Endothelial cell of umbilical vein (primary cell): Measurements from ENCODE around the gene MYO9B. TPM values are rescaled to one million over a fixed set of nuclear protein-coding genes. Genes with fewer than 3 reads are reported as not detected.

ENCODE experiments used
- BruUV-seq: library from RNA; stranded (reverse); fragments of 400-500 nt; replicated peaks from 2 replicates; lab custom pipeline; 2021; lab: Mats Ljungman, UMichigan
- CTCF ChIA-PET: fragments of 300-600, 350-600 bp; sonication (Branson Sonifier 250); formaldehyde crosslinking; loops from one replicate; lab custom pipeline; 2021; ENCODE audit warnings: antibody characterized with exemption, inconsistent platforms; lab: Charles Lee
- POLR2A ChIA-PET: fragments of 300-600, 350-600 bp; sonication (Branson Sonifier 250); formaldehyde crosslinking; loops from one replicate; lab custom pipeline; 2021; ENCODE audit warnings: antibody characterized with exemption, inconsistent platforms; lab: Charles Lee
- DNase-seq: peaks from one replicate; pipeline ENCODE4 v3.0.0-alpha.2; 2011; ENCODE audit warnings: low read depth, low spot score
- FAIRE-seq: peaks from 2 replicates; lab custom pipeline; 2011; peaks lifted over from hg19 to GRCh38; lab: Jason Lieb, UNC
- H2AFZ ChIP-seq: 2 replicates; pipeline ENCODE4 v1.6.0; 2012; ENCODE audit warnings: low read depth, low read length, control low read depth, inconsistent platforms
- H3K27ac ChIP-seq: 2 replicates; pipeline ENCODE4 v1.5.1; 2011; ENCODE audit warnings: low read depth, mild to moderate bottlenecking, control low read depth, low read length, moderate library complexity; ENCODE audit not compliant: insufficient read depth
- H3K27me3 ChIP-seq, 2 experiments: 2 replicates each; pipeline versions ENCODE4 v1.6.0 to v1.6.1; 2011; ENCODE audit warnings: low read length in 2 of 2, mixed read lengths in 1 of 2; ENCODE audit not compliant: control insufficient read depth in 2 of 2, insufficient read depth in 2 of 2
- H3K36me3 ChIP-seq, 2 experiments: 2 replicates in 1 of 2; 3 replicates in 1 of 2; pipeline ENCODE4 v1.5.1; 2011; ENCODE audit warnings: low read length in 2 of 2, mild to moderate bottlenecking in 1 of 2, moderate library complexity in 1 of 2; ENCODE audit not compliant: control insufficient read depth in 2 of 2, insufficient read depth in 2 of 2; ENCODE audit errors: extremely low read depth in 1 of 2
- H3K4me1 ChIP-seq: 3 replicates; pipeline ENCODE4 v1.5.1; 2011; ENCODE audit warnings: mild to moderate bottlenecking, low read length; ENCODE audit not compliant: control insufficient read depth, insufficient read depth; ENCODE audit errors: extremely low read depth
- H3K4me2 ChIP-seq: 2 replicates; pipeline ENCODE4 v1.6.1; 2011; ENCODE audit warnings: low read length, control low read depth, mixed read lengths; ENCODE audit not compliant: insufficient read depth
- H3K4me3 ChIP-seq, 3 experiments: fragments of 200-600 bp in 1 of 3; sonication (generic), shearing (Covaris generic) in 1 of 3; replicated peaks in 1 of 3; 2 replicates each; pipeline ENCODE4 v1.5.1; 2011 to 2016; ENCODE audit warnings: control low read depth in 3 of 3, low read length in 3 of 3, mild to moderate bottlenecking in 2 of 3, inconsistent platforms in 1 of 3, low read depth in 1 of 3, moderate library complexity in 1 of 3; ENCODE audit not compliant: insufficient read depth in 1 of 3
- H3K79me2 ChIP-seq: 2 replicates; pipeline ENCODE4 v1.6.0; 2012; ENCODE audit warnings: low read length, inconsistent platforms; ENCODE audit not compliant: control insufficient read depth, insufficient read depth
- H3K9ac ChIP-seq: replicated peaks from 2 replicates; pipeline ENCODE3; 2011; ENCODE audit warnings: low read length, control low read depth; ENCODE audit not compliant: insufficient read depth; ENCODE audit errors: extremely low read depth
- H3K9me1 ChIP-seq: replicated peaks from 3 replicates; pipeline ENCODE4 v1.6.0; 2011; ENCODE audit warnings: mild to moderate bottlenecking, low read length; ENCODE audit not compliant: control insufficient read depth, insufficient read depth; ENCODE audit errors: extremely low read depth
- H3K9me3 ChIP-seq: replicated peaks from 2 replicates; pipeline ENCODE4 v1.5.1; 2012; ENCODE audit warnings: low read length, inconsistent platforms; ENCODE audit not compliant: control insufficient read depth, insufficient read depth
- H4K20me1 ChIP-seq: replicated peaks from 2 replicates; pipeline ENCODE3; 2011; ENCODE audit warnings: mild to moderate bottlenecking, low read length; ENCODE audit not compliant: control insufficient read depth, insufficient read depth; ENCODE audit errors: extremely low read depth
- EZH2 ChIP-seq: IDR thresholded peaks from 2 replicates; pipeline ENCODE4 v1.6.1; 2012; ENCODE audit warnings: borderline replicate concordance, low read depth, mild to moderate bottlenecking, moderate library complexity, low read length, inconsistent platforms; ENCODE audit not compliant: severe bottlenecking
- FOS ChIP-seq: IDR thresholded peaks from 2 replicates; pipeline ENCODE4 v1.6.1; 2011; ENCODE audit warnings: mild to moderate bottlenecking, low read length, moderate library complexity, borderline replicate concordance; ENCODE audit not compliant: insufficient read depth
- GATA2 ChIP-seq: IDR thresholded peaks from 2 replicates; pipeline ENCODE4 v1.7.0; 2011; ENCODE audit warnings: low read depth, mild to moderate bottlenecking, moderate library complexity, mixed read lengths, low read length; ENCODE audit not compliant: insufficient read length, insufficient read depth
- JUN ChIP-seq: IDR thresholded peaks from 2 replicates; pipeline ENCODE4 v1.6.1; 2011; ENCODE audit warnings: borderline replicate concordance, low read depth; ENCODE audit not compliant: insufficient read length, insufficient read depth
- MYC ChIP-seq: IDR thresholded peaks from one replicate; pipeline ENCODE4 v1.6.1; 2011; ENCODE audit warnings: mild to moderate bottlenecking, low read depth, low read length
- POLR2A ChIP-seq: IDR thresholded peaks from 2 replicates; pipeline ENCODE4 v1.6.1; 2012; ENCODE audit warnings: low read depth, mild to moderate bottlenecking, control low read depth, low read length
- POLR2AphosphoS5 ChIP-seq: IDR thresholded peaks from 2 replicates; pipeline ENCODE4 v1.6.1; 2012; ENCODE audit warnings: low read depth, mild to moderate bottlenecking, control low read depth, low read length, moderate library complexity; ENCODE audit not compliant: insufficient read depth
- dilution Hi-C: fragments of 300-500 bp; cut with MboI; formaldehyde crosslinking; loops from one replicate; pipeline ENCODE4 v1.15.0; 2019; ENCODE audit warnings: low sequenced_read_pairs; ENCODE audit not compliant: extremely low pct_ligation_motif_present
- intact Hi-C: fragments of 100-400 bp; cut with micrococcal nuclease; formaldehyde crosslinking; loops from one replicate; pipeline ENCODE4 v1.10.0; 2022
- polyA plus RNA-seq, 4 experiments: library from polyadenylated mRNA; depleted of rRNA in 3 of 4; stranded (reverse) in 3 of 4; unstranded in 1 of 4; fragments of >200 nt; gene quantifications; 2 replicates each; pipeline versions ENCODE4 v1.2.1 to v1.2.3, GENCODE V29; 2011 to 2012; ENCODE audit warnings: missing spikeins in 1 of 4
- total RNA-seq: library from RNA; stranded (reverse); gene quantifications from 2 replicates; pipeline ENCODE4 v1.2.3, GENCODE V29; 2021
- TF ChIP-seq, protein P1 (sequence below), 2 donors: IDR thresholded peaks; 1 replicate in 1 of 2; 2 replicates in 1 of 2; pipeline ENCODE4 v1.5.1; 2011; ENCODE audit warnings: low read length in 2 of 2, mild to moderate bottlenecking in 2 of 2, moderate library complexity in 2 of 2, control low read depth in 1 of 2, inconsistent platforms in 1 of 2, low read depth in 1 of 2; ENCODE audit not compliant: insufficient read depth in 1 of 2; ENCODE audit errors: extremely low read depth in 1 of 2
- TF ChIP-seq, protein P2 (sequence below): IDR thresholded peaks from 2 replicates; pipeline ENCODE4 v1.6.1; 2011; ENCODE audit not compliant: insufficient read depth, insufficient read length

Gene MYO9B
- total and polyA plus RNA-seq, 2 donors (not counting 3 experiments of a cell fraction or from before 2014, with no cell fraction given) = 64.4 to 119 TPM

GRCh38 chr19:17026706-17027534, 48.7 kb upstream of the MYO9B start, which contains the start of gene CPAMD8:
Gene CPAMD8, minus strand, starts transcription at chr19:17026810. Its CDS starts 168 bp downstream, at chr19:17026642.
- no peak for FAIRE-seq
- POLR2A ChIA-PET = no interaction called here
- no peak within 1 kb of the TSS for H3K27ac ChIP-seq
- no peak for DNase-seq
- TF ChIP-seq, protein P1, sequence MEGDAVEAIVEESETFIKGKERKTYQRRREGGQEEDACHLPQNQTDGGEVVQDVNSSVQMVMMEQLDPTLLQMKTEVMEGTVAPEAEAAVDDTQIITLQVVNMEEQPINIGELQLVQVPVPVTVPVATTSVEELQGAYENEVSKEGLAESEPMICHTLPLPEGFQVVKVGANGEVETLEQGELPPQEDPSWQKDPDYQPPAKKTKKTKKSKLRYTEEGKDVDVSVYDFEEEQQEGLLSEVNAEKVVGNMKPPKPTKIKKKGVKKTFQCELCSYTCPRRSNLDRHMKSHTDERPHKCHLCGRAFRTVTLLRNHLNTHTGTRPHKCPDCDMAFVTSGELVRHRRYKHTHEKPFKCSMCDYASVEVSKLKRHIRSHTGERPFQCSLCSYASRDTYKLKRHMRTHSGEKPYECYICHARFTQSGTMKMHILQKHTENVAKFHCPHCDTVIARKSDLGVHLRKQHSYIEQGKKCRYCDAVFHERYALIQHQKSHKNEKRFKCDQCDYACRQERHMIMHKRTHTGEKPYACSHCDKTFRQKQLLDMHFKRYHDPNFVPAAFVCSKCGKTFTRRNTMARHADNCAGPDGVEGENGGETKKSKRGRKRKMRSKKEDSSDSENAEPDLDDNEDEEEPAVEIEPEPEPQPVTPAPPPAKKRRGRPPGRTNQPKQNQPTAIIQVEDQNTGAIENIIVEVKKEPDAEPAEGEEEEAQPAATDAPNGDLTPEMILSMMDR (IDR thresholded peaks at IDR 0.05; ENCODE audit: extremely low read depth in 1 of 2, insufficient read depth in 1 of 2, low read depth in 1 of 2, low read length in 2 of 2) = no peak
- TF ChIP-seq MYC (no peak), GATA2 (no peak), JUN (no peak), EZH2 (no peak), FOS (no peak), POLR2AphosphoS5 (no peak), POLR2A (no peak)
- TF ChIP-seq, protein P2, sequence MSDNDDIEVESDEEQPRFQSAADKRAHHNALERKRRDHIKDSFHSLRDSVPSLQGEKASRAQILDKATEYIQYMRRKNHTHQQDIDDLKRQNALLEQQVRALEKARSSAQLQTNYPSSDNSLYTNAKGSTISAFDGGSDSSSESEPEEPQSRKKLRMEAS = no peak
- H4K20me1 ChIP-seq = no peaks in the 10 kb centered on the region
- BruUV-seq = no TSS peak
- dilution Hi-C loops (no loop called here), intact Hi-C loops (no loop called here)
- H3K4me3 ChIP-seq = peak within 1 kb of the TSS in 1 of 3 experiments; percentile 6
- no peaks in the 10 kb centered on the region for H3K79me2 ChIP-seq
- no peaks in the 10 kb centered on the region for H3K9me3 ChIP-seq
- H3K27me3 ChIP-seq = peaks cover 18 to 23% of the 10 kb centered on the region in 2 experiments
- no peaks in the 10 kb centered on the region for H3K36me3 ChIP-seq
- H3K4me2 ChIP-seq = no peak within 1 kb of the TSS
- no peak within 1 kb of the TSS for H2AFZ ChIP-seq
- CTCF ChIA-PET = interaction anchor here (0.6 kb wide), 1 partner anchor 15 kb away, joined by 4 read pairs; no protein-coding TSS in a partner anchor
- H3K9ac ChIP-seq = no peak within 1 kb of the TSS
- H3K4me1 ChIP-seq = peaks cover 4% of the 10 kb centered on the region
- H3K9me1 ChIP-seq = no peaks in the 10 kb centered on the region
